A549 (cell line): ENCODE measurements around the gene KLHDC8B.

Source experiments
- EP300 ChIP-seq, 2 experiments: fragments of >200 bp; sonication (Bioruptor Twin); formaldehyde crosslinking; IDR thresholded peaks; 2 replicates in 1 of 2; 3 replicates in 1 of 2; pipeline ENCODE4 v1.6.1; 2016 to 2017
- JUN ChIP-seq, 2 experiments: fragments of >200 bp; sonication (Bioruptor Twin); formaldehyde crosslinking; IDR thresholded peaks; 2 replicates in 1 of 2; 3 replicates in 1 of 2; pipeline ENCODE4 v1.6.1; 2016 to 2017
- JUNB ChIP-seq: fragments of >200 bp; sonication (Bioruptor Twin); formaldehyde crosslinking; IDR thresholded peaks from 2 replicates; pipeline ENCODE4 v1.6.1; 2016
- MAFK ChIP-seq: fragments of 450-650 bp; IDR thresholded peaks from 2 replicates; pipeline ENCODE4 v1.6.1; 2014; ENCODE audit not compliant: partially characterized antibody
- POLR2A ChIP-seq: IDR thresholded peaks from 2 replicates; pipeline ENCODE4 v1.6.1; 2012; ENCODE audit warnings: mild to moderate bottlenecking, low read length
- RAD21 ChIP-seq, 2 experiments: fragments of >200 bp in 1 of 2; sonication (Bioruptor Twin) in 1 of 2; formaldehyde crosslinking in 1 of 2; IDR thresholded peaks in 1 of 2; conservative IDR thresholded peaks in 1 of 2; 2 replicates in 1 of 2; 3 replicates in 1 of 2; pipeline ENCODE4 v1.6.1; 2012 to 2018; ENCODE audit warnings: inconsistent platforms in 1 of 2
- TP53 ChIP-seq: fragments of 250-450 bp; sonication (Bioruptor Pico); IDR thresholded peaks from 2 replicates; pipeline ENCODE4 v1.5.0; 2021; ENCODE audit warnings: mild to moderate bottlenecking, moderate library complexity
- TF ChIP-seq, protein P1 (sequence below): fragments of >200 bp; sonication (Bioruptor Twin); formaldehyde crosslinking; IDR thresholded peaks from 3 replicates; pipeline ENCODE4 v1.5.1; 2016
- TF ChIP-seq, protein P2 (sequence below): IDR thresholded peaks from 2 replicates; pipeline ENCODE4 v1.6.1; 2012

DNA sequence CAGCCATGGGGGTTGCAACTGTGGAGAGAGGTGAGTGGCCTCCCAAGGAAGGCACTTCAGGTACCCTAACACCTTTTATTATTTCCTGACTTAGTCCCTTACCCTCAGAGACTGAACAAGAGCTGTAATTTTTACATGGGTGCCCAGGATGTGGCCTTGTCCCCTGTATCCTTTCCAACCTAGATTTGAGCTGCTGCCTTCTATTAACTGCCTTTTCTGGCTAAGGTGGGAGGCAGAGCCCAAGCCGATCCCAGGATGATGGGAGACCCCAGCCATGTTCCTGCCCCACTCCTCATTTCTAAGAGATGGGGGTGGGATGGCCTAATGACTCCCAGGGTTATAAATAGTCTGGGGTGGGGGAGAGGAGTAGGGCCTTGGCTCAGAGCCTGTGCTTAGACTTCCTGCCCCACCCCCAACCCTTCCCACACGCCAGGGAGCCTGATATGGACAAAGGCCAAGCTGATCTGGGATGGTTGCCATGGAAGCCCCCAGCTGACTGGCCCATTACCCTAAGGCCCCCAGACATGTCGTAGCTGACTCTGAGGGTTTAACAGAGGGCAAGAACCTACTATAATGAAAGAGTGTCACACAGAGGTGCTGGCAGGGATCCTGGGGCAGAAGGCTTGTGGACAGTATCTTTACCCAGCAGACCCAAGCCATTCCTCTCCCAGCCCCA, 1.9 kb downstream of the KLHDC8B start:
- TF ChIP-seq JUNB, result no peak
- TF ChIP-seq, protein P1, sequence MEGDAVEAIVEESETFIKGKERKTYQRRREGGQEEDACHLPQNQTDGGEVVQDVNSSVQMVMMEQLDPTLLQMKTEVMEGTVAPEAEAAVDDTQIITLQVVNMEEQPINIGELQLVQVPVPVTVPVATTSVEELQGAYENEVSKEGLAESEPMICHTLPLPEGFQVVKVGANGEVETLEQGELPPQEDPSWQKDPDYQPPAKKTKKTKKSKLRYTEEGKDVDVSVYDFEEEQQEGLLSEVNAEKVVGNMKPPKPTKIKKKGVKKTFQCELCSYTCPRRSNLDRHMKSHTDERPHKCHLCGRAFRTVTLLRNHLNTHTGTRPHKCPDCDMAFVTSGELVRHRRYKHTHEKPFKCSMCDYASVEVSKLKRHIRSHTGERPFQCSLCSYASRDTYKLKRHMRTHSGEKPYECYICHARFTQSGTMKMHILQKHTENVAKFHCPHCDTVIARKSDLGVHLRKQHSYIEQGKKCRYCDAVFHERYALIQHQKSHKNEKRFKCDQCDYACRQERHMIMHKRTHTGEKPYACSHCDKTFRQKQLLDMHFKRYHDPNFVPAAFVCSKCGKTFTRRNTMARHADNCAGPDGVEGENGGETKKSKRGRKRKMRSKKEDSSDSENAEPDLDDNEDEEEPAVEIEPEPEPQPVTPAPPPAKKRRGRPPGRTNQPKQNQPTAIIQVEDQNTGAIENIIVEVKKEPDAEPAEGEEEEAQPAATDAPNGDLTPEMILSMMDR, result no peak
- TF ChIP-seq MAFK, result no peak
- TF ChIP-seq EP300 (IDR thresholded peaks at IDR 0.05), result no peak
- TF ChIP-seq, protein P2, sequence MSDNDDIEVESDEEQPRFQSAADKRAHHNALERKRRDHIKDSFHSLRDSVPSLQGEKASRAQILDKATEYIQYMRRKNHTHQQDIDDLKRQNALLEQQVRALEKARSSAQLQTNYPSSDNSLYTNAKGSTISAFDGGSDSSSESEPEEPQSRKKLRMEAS, result no peak
- no peak for TF ChIP-seq RAD21 (conservative IDR thresholded peaks at IDR 0.05 in 1 of 2, IDR thresholded peaks at IDR 0.05 in 1 of 2)
- no peak for TF ChIP-seq TP53 (CRISPR knock-in tag)
- no peak for TF ChIP-seq POLR2A
- no peak for TF ChIP-seq JUN (IDR thresholded peaks at IDR 0.05)
